Heart right ventricle (tissue), 16 donors: Measurements from ENCODE around the gene MAP7D1. TPM values are rescaled to one million over a fixed set of nuclear protein-coding genes. Genes with fewer than 3 reads are reported as not detected.

ENCODE experiments used
- ATAC-seq, 8 donors: fragments of 200-7000 bp; cut with Tn5 transposase; one replicate each; pipeline ENCODE4 v1.9.1; 2020; ENCODE audit warnings: mild to moderate bottlenecking in 8 of 8, moderate library complexity in 8 of 8, moderate number of reproducible peaks in 1 of 8
- DNase-seq, 2 donors: peaks; one replicate each; pipeline ENCODE4 v3.0.0-alpha.2; 2020
- H3K27ac ChIP-seq, 10 donors: fragments of 200-600 bp; sonication (generic) in 2 of 10; one replicate each; pipeline versions ENCODE4 v1.5.0 to v1.8.0; 2020 to 2022; ENCODE audit warnings: mild to moderate bottlenecking in 3 of 10
- H3K27me3 ChIP-seq, 7 donors: fragments of 200-600 bp; one replicate each; pipeline ENCODE4 v1.8.0; 2021 to 2022; ENCODE audit warnings: mild to moderate bottlenecking in 2 of 7
- H3K36me3 ChIP-seq, 9 donors: fragments of 200-600 bp; sonication (generic) in 1 of 9; one replicate each; pipeline versions ENCODE4 v1.5.0 to v1.8.0; 2020 to 2022; ENCODE audit warnings: mild to moderate bottlenecking in 2 of 9
- H3K4me1 ChIP-seq, 9 donors: fragments of 200-600 bp; sonication (generic) in 1 of 9; one replicate each; pipeline versions ENCODE4 v1.5.0 to v1.8.0; 2020 to 2022; ENCODE audit warnings: mild to moderate bottlenecking in 4 of 9
- H3K4me3 ChIP-seq, 10 donors: fragments of 200-600 bp; sonication (generic) in 2 of 10; one replicate each; pipeline versions ENCODE4 v1.5.0 to v1.8.0; 2020 to 2022; ENCODE audit warnings: mild to moderate bottlenecking in 7 of 10, moderate library complexity in 2 of 10
- H3K9me3 ChIP-seq, 11 donors: fragments of 200-600 bp in 10 of 11; sonication (generic) in 2 of 11; one replicate each; pipeline versions ENCODE4 v1.5.0 to v1.8.0; 2013 to 2022; ENCODE audit warnings: mild to moderate bottlenecking in 2 of 11, control low read depth in 1 of 11, moderate library complexity in 1 of 11
- WGBS, 2 donors: extraction: QIAGEN DNeasy Blood & Tissue Kit; methylation state at CpG; one replicate each; pipeline ENCODE4 v1.1.7; 2013; ENCODE audit warnings: inconsistent platforms in 1 of 2; 5-methylcytosine and 5-hydroxymethylcytosine counted together
- intact Hi-C, 10 donors: fragments of 100-400 bp; cut with DNase I; formaldehyde crosslinking; loops; one replicate each; pipeline versions ENCODE4 v1.11.1 to v1.14.2; 2022
- polyA plus RNA-seq, 2 donors: library from polyadenylated mRNA; stranded (reverse); fragments of 200-250 nt; gene quantifications; one replicate each; pipeline ENCODE4 v1.2.3, GENCODE V29; 2013
- total RNA-seq, 10 donors: library from RNA; stranded (reverse); fragmentation: NEBNext Ultra II Directional in 3 of 10; extraction: Animal tissue kit (Norgen Biotek cat#: 25700) in 3 of 10; gene quantifications; one replicate each; pipeline versions ENCODE4 v1.2.1 to v1.2.4, GENCODE V29; 2021 to 2023
- TF ChIP-seq, protein P1 (sequence below), 9 donors: fragments of 200-600 bp; sonication (generic) in 2 of 9; IDR thresholded peaks; one replicate each; pipeline versions ENCODE4 v1.5.0 to v1.8.0; 2021 to 2022; ENCODE audit warnings: antibody characterized with exemption in 9 of 9, mild to moderate bottlenecking in 5 of 9, moderate library complexity in 1 of 9
- donor health status: Arrhythmogenic right ventricular cardiomyopathy.
- donor health status: ischemic (EF 13 %, LVEDD 7.1; RV severe dilation, severe dysfunction).
- donor health status: healthy with polysubstance abuse.
- donor health status: DM: no; HTN: yes; CAD: no.
- donor health status: DM: no; HTN: no; CAD: no.
- donor health status: ischemic (EF 25% LVEDD 6.9; RV normal size, moderate dysfunction).
- donor health status: ischemic (EF 25% LVEDD 5.7; RV mildly dilated, moderate dysfunction).
- donor health status: healthy.
- donor health status: DM: yes; HTN: yes; CAD: no.
- donor health status: Ischemic cardiomyopathy.
- donor health status: ischemic (EF 35%, LVEDD 5.7; RV mildly dilated, moderate dysfunction).
- donor health status: nonischemic (EF 11% LVEDD 7.7; RV severe dilation, severe dysfunction).
- donor health status: DM: yes; HTN: yes; CAD: no.
- donor health status: PGD.
- donor health status: ischemic (EF 29% LVEDD 5.4; RV normal size, mild dysfunction).
- donor health status: nonischemic (EF 23%, LVEDD 6.1; RV moderate dilation, normal function).

The MAP7D1 gene
- total and polyA plus RNA-seq, 12 donors = 176 to 364 (median 320) TPM

DNA sequence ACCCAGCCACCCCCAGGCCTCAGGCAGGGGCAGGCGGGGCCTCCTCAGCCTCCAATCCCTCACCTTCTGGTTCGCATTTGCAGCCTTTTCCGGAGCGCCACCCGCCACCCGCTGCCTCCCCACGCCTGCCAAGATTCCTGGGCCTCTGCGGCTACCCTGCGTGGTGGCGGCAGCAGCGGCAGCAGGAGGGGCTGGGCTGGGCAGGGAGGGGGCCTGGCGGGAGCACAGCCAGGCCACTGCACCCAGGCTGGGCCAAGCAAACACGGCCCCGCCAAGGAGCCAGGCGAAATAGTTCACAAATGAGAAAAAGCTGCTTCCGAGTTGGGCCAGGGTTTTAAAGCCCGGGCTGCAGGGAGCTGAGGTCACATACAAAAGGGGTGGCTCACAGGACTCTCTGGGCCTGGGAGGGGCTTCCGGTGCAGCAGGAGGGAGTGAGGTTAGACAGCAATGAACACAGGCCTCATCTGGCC, 40.7 kb upstream of the MAP7D1 start:
- H3K27me3 ChIP-seq = no peaks in the 10 kb centered on the region
- H3K9me3 ChIP-seq = no peaks in the 10 kb centered on the region
- peaks cover 0 to 21% (median 0%) of the 10 kb centered on the region in 9 donors for H3K4me1 ChIP-seq
- no peaks in the 10 kb centered on the region for H3K36me3 ChIP-seq
- intact Hi-C loops = no loop called here
- ATAC-seq = peak in 7 of 8 donors; percentile 12 to 63 (median 38)
- DNase-seq = no peak
- TF ChIP-seq, protein P1, sequence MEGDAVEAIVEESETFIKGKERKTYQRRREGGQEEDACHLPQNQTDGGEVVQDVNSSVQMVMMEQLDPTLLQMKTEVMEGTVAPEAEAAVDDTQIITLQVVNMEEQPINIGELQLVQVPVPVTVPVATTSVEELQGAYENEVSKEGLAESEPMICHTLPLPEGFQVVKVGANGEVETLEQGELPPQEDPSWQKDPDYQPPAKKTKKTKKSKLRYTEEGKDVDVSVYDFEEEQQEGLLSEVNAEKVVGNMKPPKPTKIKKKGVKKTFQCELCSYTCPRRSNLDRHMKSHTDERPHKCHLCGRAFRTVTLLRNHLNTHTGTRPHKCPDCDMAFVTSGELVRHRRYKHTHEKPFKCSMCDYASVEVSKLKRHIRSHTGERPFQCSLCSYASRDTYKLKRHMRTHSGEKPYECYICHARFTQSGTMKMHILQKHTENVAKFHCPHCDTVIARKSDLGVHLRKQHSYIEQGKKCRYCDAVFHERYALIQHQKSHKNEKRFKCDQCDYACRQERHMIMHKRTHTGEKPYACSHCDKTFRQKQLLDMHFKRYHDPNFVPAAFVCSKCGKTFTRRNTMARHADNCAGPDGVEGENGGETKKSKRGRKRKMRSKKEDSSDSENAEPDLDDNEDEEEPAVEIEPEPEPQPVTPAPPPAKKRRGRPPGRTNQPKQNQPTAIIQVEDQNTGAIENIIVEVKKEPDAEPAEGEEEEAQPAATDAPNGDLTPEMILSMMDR (IDR thresholded peaks at IDR 0.05) = no peak
- no peak overlapping the region for H3K4me3 ChIP-seq
- 62 to 67% methylated on average over 18 of the region's 18 CpGs for WGBS, 2 donors
- H3K27ac ChIP-seq = peak overlapping the region in 1 of 10 donors; percentile 19

DNA sequence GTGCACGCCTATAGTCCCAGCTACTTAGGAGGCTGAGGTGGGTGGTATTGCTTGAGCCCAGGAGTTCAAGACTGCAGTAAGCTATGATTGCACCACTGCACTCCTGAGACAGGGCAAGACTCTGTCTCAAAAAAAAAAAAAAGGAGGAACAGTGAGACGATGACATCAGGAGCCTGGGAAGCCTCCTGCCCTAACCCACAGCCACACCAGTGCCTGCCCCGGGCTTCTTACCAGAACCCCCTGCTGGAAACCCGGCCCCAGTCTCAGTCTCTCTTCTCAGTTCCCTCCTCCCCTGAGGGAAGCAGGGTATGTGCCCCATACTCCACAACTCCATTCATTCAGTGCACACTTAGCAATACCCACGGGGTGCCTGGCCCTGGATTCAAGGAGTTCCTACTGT, 40.0 kb upstream of the MAP7D1 start:
- Histone ChIP-seq H3K27me3 (no peaks in the 10 kb centered on the region), H3K4me3 (no peak overlapping the region), H3K36me3 (no peaks in the 10 kb centered on the region), H3K9me3 (no peaks in the 10 kb centered on the region), H3K4me1 (peaks cover 0 to 24% (median 0%) of the 10 kb centered on the region in 9 donors), H3K27ac (no peak overlapping the region)
- intact Hi-C loops = no loop called here
- 69 to 72% methylated on average over 5 of the region's 5 CpGs for WGBS, 2 donors
- TF ChIP-seq, protein P1 (IDR thresholded peaks at IDR 0.05) = no peak
- ATAC-seq (peak in 4 of 8 donors; percentile 8 to 38 (median 20)), DNase-seq (no peak)

DNA sequence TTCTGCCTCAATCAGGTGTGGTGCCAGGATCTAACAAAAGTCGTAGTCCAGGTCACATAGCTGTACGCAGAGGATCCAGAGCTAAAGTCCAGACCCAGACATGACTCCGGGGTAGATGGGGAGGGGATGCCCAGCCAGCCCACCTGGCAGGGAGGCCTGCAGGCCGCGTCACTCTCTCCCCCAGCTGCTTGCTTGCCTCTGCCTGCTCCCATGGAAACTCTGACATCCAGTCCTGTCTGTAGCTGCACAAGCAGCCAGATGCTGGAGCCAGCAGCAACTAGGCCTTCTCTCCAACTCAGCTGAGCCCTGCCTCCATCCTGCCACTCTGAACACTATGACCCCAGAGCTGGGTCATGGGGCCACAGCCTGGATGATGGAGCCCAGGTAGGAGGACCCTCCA, 39.1 kb upstream of the MAP7D1 start:
- Histone ChIP-seq H3K36me3 (no peaks in the 10 kb centered on the region), H3K4me1 (peaks cover 0 to 25% (median 0%) of the 10 kb centered on the region in 9 donors), H3K27ac (no peak overlapping the region), H3K4me3 (no peak overlapping the region), H3K9me3 (no peaks in the 10 kb centered on the region), H3K27me3 (no peaks in the 10 kb centered on the region)
- DNase-seq = no peak
- 89% methylated on average over 5 of the region's 5 CpGs for WGBS, 2 donors
- TF ChIP-seq, protein P1 (IDR thresholded peaks at IDR 0.05) = no peak
- no peak for ATAC-seq
- intact Hi-C loops = no loop called here

DNA sequence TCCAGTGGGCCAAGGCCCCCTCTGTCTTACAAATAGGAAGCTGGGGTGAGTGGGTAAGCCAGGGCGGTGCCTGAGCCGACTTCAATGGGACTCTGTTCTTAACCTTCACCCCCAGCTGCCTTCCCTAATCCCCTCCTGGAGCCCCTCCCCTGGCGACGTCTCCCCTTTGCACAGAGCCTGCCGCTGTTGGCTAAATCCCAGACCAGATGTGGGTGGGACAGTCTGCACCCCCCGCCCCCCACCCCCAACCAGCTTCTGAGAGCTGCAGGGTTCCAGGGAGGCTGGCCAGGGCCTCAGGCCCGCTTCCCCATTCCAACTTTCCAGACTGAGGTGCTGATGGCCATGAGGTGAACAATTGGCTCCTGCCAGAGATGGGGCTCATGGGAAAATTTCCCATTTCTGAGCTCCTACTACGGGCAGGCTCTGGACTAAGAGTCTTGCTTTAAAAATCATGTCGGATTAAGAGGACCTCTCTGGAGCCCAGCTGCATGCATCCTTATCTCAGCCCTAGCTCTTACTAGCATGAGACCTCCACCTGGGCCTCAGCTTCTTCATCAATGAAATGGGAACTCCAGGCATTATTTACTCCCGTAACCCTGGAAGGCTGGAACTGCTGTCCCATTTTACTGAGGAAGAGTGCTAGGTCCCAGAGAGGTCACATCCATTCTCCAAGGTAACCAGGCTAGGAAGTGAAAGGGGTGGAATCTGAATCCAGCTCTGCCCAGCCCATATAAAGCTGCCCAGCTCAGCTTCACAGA, 37.3 kb upstream of the MAP7D1 start:
- Histone ChIP-seq H3K9me3 (no peaks in the 10 kb centered on the region), H3K27ac (no peak overlapping the region), H3K27me3 (peaks cover 0 to 9% (median 0%) of the 10 kb centered on the region in 7 donors), H3K4me3 (no peak overlapping the region), H3K4me1 (peaks cover 0 to 40% (median 0%) of the 10 kb centered on the region in 9 donors), H3K36me3 (no peaks in the 10 kb centered on the region)
- 65 to 73% methylated on average over 10 of the region's 10 CpGs for WGBS, 2 donors
- ATAC-seq (no peak), DNase-seq (no peak)
- intact Hi-C loops = no loop called here
- TF ChIP-seq, protein P1 (IDR thresholded peaks at IDR 0.05) = no peak
